GM19025 (cell line): Measurements from ENCODE around the gene INSR.
"Not testable (repeated sequence)": the region's sequence is repeated elsewhere in the genome, so short reads cannot be mapped to it uniquely, and the experiment has no call there.

ENCODE experiments used
- ATAC-seq: cut with Tn5 transposase; IDR thresholded peaks from one replicate; pipeline ENCODE4 v1.9.1; 2021; ENCODE audit warnings: mild to moderate bottlenecking, low read depth, moderate library complexity; ENCODE audit not compliant: unreplicated experiment

Gene INSR

GRCh38 chr19:7226739-7227138 lies 67.5 kb downstream of the INSR start:
- no peak for ATAC-seq

GRCh38 chr19:7225741-7226140 lies 68.5 kb downstream of the INSR start:
- ATAC-seq, result no peak

GRCh38 chr19:7224995-7225394 lies 69.2 kb downstream of the INSR start:
- no peak for ATAC-seq

- ATAC-seq, result no peak
These were observed 70.0 kb downstream of the INSR start for GRCh38 chr19:7224209-7224686.

- ATAC-seq, result no peak
These were observed 70.8 kb downstream of the INSR start for GRCh38 chr19:7223429-7223828.

GRCh38 chr19:7219056-7219455 lies 75.2 kb downstream of the INSR start:
- no peak for ATAC-seq

GRCh38 chr19:7217861-7218260 lies 76.4 kb downstream of the INSR start:
- no peak for ATAC-seq

GRCh38 chr19:7216373-7216902 lies 77.8 kb downstream of the INSR start:
- no peak for ATAC-seq

GRCh38 chr19:7215176-7215575 lies 79.0 kb downstream of the INSR start:
- ATAC-seq, result no peak

- no peak for ATAC-seq
These were observed 79.7 kb downstream of the INSR start for GRCh38 chr19:7214324-7215089.

GRCh38 chr19:7213628-7214323 lies 80.4 kb downstream of the INSR start:
- no peak for ATAC-seq

GRCh38 chr19:7211191-7211951 lies 82.8 kb downstream of the INSR start:
- ATAC-seq, result no peak

- no peak for ATAC-seq
These were observed 83.9 kb downstream of the INSR start for GRCh38 chr19:7210359-7210758.

GRCh38 chr19:7209597-7210325 lies 84.5 kb downstream of the INSR start:
- ATAC-seq, result not testable (repeated sequence)

GRCh38 chr19:7209036-7209435 lies 85.2 kb downstream of the INSR start:
- ATAC-seq, result not testable (repeated sequence)

- ATAC-seq, result no peak
These were observed 90.9 kb downstream of the INSR start for GRCh38 chr19:7203332-7203731.

GRCh38 chr19:7202888-7203287 lies 91.3 kb downstream of the INSR start:
- no peak for ATAC-seq

- no peak for ATAC-seq
These were observed 93.5 kb downstream of the INSR start for GRCh38 chr19:7200736-7201135.

- ATAC-seq, result no peak
These were observed 94.3 kb downstream of the INSR start for GRCh38 chr19:7199613-7200533.
